Neural cell (in vitro differentiated cells): ENCODE measurements around the gene BICD1. TPM values are rescaled to one million over a fixed set of nuclear protein-coding genes. Genes with fewer than 3 reads are reported as not detected.

Source experiments
- H2AFZ ChIP-seq: fragments of 200-600, 300-800 bp; sonication (generic), shearing (Covaris generic); 2 replicates; pipeline ENCODE4 v1.6.0; 2014; ENCODE audit warnings: low read depth, mild to moderate bottlenecking, antibody characterized with exemption, low read length, moderate library complexity
- H3F3A ChIP-seq: fragments of 200-600 bp; shearing (Covaris generic); 2 replicates; pipeline ENCODE4 v1.6.1; 2016; ENCODE audit warnings: mild to moderate bottlenecking, moderate library complexity, mixed read lengths, antibody characterized with exemption, low read length; ENCODE audit not compliant: insufficient read depth, poor library complexity, severe bottlenecking
- H3K27ac ChIP-seq: fragments of 200-600, 300-800 bp; sonication (generic), shearing (Covaris generic); 2 replicates; pipeline ENCODE4 v1.5.1; 2014; ENCODE audit warnings: mild to moderate bottlenecking, low read length, moderate library complexity
- H3K27me3 ChIP-seq: fragments of 300-800, 200-600 bp; sonication (generic), shearing (Covaris generic); 2 replicates; pipeline ENCODE4 v1.6.0; 2014; ENCODE audit warnings: mild to moderate bottlenecking, low read depth, low read length, moderate library complexity; ENCODE audit not compliant: insufficient read depth
- H3K36me3 ChIP-seq: fragments of 300-800, 200-600 bp; sonication (generic), shearing (Covaris generic); 2 replicates; pipeline ENCODE4 v1.5.1; 2014; ENCODE audit warnings: mild to moderate bottlenecking, antibody characterized with exemption, low read length, moderate library complexity; ENCODE audit not compliant: insufficient read depth
- H3K4me2 ChIP-seq: fragments of 300-800, 200-600 bp; sonication (generic), shearing (Covaris generic); 2 replicates; pipeline ENCODE4 v1.6.0; 2014; ENCODE audit warnings: mild to moderate bottlenecking, low read length
- H3K4me3 ChIP-seq: fragments of 300-800, 200-600 bp; sonication (generic), shearing (Covaris generic); 2 replicates; pipeline ENCODE4 v1.5.1; 2014; ENCODE audit warnings: mild to moderate bottlenecking, low read length, moderate library complexity
- H3K79me2 ChIP-seq: fragments of 200-600 bp; shearing (Covaris generic); replicated peaks from 2 replicates; pipeline ENCODE4 v1.6.0; 2014; ENCODE audit warnings: mild to moderate bottlenecking, low read length, moderate library complexity; ENCODE audit not compliant: insufficient read depth
- H3K9ac ChIP-seq: fragments of 300-800, 200-600 bp; sonication (generic), shearing (Covaris generic); 2 replicates; pipeline ENCODE4 v1.6.1; 2016; ENCODE audit warnings: mild to moderate bottlenecking, low read length, mixed read lengths
- H3K9me2 ChIP-seq: fragments of 200-600 bp; shearing (Covaris generic); 2 replicates; pipeline ENCODE4 v1.6.1; 2016; ENCODE audit warnings: mild to moderate bottlenecking, low read length, mixed read lengths; ENCODE audit not compliant: insufficient read depth
- H3K9me3 ChIP-seq: fragments of 200-600, 300-800 bp; sonication (generic), shearing (Covaris generic); 2 replicates; pipeline ENCODE4 v1.6.1; 2016; ENCODE audit warnings: mild to moderate bottlenecking, mixed run types, low read length, moderate library complexity, mixed read lengths
- H4K20me1 ChIP-seq: fragments of 200-600 bp; shearing (Covaris generic); 2 replicates; pipeline ENCODE4 v1.6.1; 2016; ENCODE audit warnings: mild to moderate bottlenecking, mixed run types; ENCODE audit not compliant: insufficient read depth
- EP300 ChIP-seq: fragments of 450-650 bp; conservative IDR thresholded peaks from 2 replicates; pipeline ENCODE4 v1.6.1; 2014; ENCODE audit warnings: antibody characterized with exemption, mild to moderate bottlenecking, moderate library complexity; ENCODE audit not compliant: poor library complexity, severe bottlenecking
- MXI1 ChIP-seq: fragments of 450-650 bp; conservative IDR thresholded peaks from 2 replicates; pipeline ENCODE4 v1.6.1; 2014; ENCODE audit warnings: antibody characterized with exemption, mild to moderate bottlenecking; ENCODE audit not compliant: poor library complexity, severe bottlenecking
- POLR2AphosphoS5 ChIP-seq: IDR thresholded peaks from 2 replicates; pipeline ENCODE4 v1.6.1; 2012
- RAD21 ChIP-seq: fragments of 450-650 bp; conservative IDR thresholded peaks from 2 replicates; pipeline ENCODE4 v1.6.1; 2014; ENCODE audit warnings: antibody characterized with exemption, mild to moderate bottlenecking, moderate library complexity
- SMC3 ChIP-seq: fragments of 450-650 bp; conservative IDR thresholded peaks from 2 replicates; pipeline ENCODE4 v1.6.1; 2014; ENCODE audit warnings: antibody characterized with exemption, mild to moderate bottlenecking, moderate library complexity; ENCODE audit not compliant: poor library complexity
- TAF1 ChIP-seq: IDR thresholded peaks from 2 replicates; pipeline ENCODE4 v1.6.1; 2012; ENCODE audit warnings: low read depth
- polyA plus RNA-seq: library from polyadenylated mRNA; depleted of rRNA; stranded (reverse); fragments of >200 nt; gene quantifications from 2 replicates; pipeline ENCODE4 v1.2.3, GENCODE V29; 2014
- TF ChIP-seq, protein P1 (sequence below): fragments of 450-650 bp; IDR thresholded peaks from 2 replicates; pipeline ENCODE4 v1.5.1; 2014; ENCODE audit warnings: antibody characterized with exemption, mild to moderate bottlenecking, moderate library complexity; ENCODE audit not compliant: poor library complexity, severe bottlenecking
- TF ChIP-seq, protein P2 (sequence below): IDR thresholded peaks from 2 replicates; pipeline ENCODE4 v1.6.1; 2012; ENCODE audit warnings: borderline replicate concordance

The BICD1 gene
- polyA plus RNA-seq, 1 donor from 2014 or later = 41.1 TPM

DNA sequence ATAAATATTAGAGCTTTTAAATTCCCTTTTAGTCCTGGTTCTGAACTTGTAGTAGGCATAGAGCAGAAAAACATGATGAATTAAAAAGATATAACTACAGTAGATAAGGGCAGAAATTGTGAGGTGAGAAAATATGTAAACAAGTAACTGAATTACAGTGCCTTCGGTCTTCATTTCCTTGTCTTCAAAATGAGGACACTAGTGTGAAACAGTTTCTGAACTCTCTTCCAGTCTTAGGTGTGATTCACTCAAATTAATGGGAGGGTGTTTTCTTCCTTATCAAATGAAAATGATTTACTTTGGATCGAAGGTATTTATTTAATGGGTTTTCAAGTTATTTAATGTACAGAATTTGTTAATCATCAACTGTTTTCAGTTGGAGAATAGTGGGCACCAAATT lies 294.2 kb downstream of the BICD1 start:
- Histone ChIP-seq H3K9ac (no peak overlapping the region), H3F3A (no peaks in the 10 kb centered on the region), H3K27me3 (peaks cover 21% of the 10 kb centered on the region), H3K4me2 (no peak overlapping the region), H3K4me3 (peak overlapping the region; percentile 96), H2AFZ (no peak overlapping the region), H3K27ac (no peak overlapping the region), H3K36me3 (no peaks in the 10 kb centered on the region), H3K9me2 (no peaks in the 10 kb centered on the region), H4K20me1 (no peaks in the 10 kb centered on the region), H3K9me3 (no peaks in the 10 kb centered on the region), H3K79me2 (no peaks in the 10 kb centered on the region)
- TF ChIP-seq, protein P1, sequence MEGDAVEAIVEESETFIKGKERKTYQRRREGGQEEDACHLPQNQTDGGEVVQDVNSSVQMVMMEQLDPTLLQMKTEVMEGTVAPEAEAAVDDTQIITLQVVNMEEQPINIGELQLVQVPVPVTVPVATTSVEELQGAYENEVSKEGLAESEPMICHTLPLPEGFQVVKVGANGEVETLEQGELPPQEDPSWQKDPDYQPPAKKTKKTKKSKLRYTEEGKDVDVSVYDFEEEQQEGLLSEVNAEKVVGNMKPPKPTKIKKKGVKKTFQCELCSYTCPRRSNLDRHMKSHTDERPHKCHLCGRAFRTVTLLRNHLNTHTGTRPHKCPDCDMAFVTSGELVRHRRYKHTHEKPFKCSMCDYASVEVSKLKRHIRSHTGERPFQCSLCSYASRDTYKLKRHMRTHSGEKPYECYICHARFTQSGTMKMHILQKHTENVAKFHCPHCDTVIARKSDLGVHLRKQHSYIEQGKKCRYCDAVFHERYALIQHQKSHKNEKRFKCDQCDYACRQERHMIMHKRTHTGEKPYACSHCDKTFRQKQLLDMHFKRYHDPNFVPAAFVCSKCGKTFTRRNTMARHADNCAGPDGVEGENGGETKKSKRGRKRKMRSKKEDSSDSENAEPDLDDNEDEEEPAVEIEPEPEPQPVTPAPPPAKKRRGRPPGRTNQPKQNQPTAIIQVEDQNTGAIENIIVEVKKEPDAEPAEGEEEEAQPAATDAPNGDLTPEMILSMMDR = no peak
- TF ChIP-seq SMC3 (no peak), MXI1 (no peak), RAD21 (no peak), POLR2AphosphoS5 (no peak), TAF1 (no peak), EP300 (no peak)
- TF ChIP-seq, protein P2, sequence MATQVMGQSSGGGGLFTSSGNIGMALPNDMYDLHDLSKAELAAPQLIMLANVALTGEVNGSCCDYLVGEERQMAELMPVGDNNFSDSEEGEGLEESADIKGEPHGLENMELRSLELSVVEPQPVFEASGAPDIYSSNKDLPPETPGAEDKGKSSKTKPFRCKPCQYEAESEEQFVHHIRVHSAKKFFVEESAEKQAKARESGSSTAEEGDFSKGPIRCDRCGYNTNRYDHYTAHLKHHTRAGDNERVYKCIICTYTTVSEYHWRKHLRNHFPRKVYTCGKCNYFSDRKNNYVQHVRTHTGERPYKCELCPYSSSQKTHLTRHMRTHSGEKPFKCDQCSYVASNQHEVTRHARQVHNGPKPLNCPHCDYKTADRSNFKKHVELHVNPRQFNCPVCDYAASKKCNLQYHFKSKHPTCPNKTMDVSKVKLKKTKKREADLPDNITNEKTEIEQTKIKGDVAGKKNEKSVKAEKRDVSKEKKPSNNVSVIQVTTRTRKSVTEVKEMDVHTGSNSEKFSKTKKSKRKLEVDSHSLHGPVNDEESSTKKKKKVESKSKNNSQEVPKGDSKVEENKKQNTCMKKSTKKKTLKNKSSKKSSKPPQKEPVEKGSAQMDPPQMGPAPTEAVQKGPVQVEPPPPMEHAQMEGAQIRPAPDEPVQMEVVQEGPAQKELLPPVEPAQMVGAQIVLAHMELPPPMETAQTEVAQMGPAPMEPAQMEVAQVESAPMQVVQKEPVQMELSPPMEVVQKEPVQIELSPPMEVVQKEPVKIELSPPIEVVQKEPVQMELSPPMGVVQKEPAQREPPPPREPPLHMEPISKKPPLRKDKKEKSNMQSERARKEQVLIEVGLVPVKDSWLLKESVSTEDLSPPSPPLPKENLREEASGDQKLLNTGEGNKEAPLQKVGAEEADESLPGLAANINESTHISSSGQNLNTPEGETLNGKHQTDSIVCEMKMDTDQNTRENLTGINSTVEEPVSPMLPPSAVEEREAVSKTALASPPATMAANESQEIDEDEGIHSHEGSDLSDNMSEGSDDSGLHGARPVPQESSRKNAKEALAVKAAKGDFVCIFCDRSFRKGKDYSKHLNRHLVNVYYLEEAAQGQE = no peak

DNA sequence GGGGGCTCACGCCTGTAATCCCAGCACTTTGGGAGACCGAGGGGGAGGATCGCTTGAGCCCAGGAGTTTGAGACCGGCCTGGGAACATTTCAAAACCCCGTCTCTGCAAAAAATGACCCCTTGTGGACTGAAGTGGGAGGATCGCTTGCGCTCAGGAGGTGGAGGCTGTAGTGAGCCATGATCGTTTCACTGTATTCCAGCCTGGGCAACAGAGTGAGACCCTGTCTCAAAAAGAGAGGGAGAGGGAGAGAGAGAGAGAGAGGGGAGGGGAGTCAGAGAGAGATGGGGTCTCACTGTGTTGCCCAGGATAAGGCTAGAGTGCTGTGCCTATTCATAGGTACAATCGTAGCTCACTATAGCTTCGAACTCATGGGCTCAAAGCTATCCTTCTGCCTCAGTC lies 295.5 kb downstream of the BICD1 start:
- H3K4me3 ChIP-seq = no peak overlapping the region
- TF ChIP-seq SMC3 (no peak), MXI1 (no peak), POLR2AphosphoS5 (no peak), RAD21 (no peak), TAF1 (no peak), EP300 (no peak)
- TF ChIP-seq, protein P1 = no peak
- TF ChIP-seq, protein P2 = no peak
- no peaks in the 10 kb centered on the region for H4K20me1 ChIP-seq
- H3K27ac ChIP-seq = no peak overlapping the region
- no peak overlapping the region for H3K4me2 ChIP-seq
- no peaks in the 10 kb centered on the region for H3K9me3 ChIP-seq
- H3K9me2 ChIP-seq = no peaks in the 10 kb centered on the region
- no peak overlapping the region for H2AFZ ChIP-seq
- H3K36me3 ChIP-seq = no peaks in the 10 kb centered on the region
- no peaks in the 10 kb centered on the region for H3K79me2 ChIP-seq
- no peaks in the 10 kb centered on the region for H3F3A ChIP-seq
- no peak overlapping the region for H3K9ac ChIP-seq
- peaks cover 21% of the 10 kb centered on the region for H3K27me3 ChIP-seq
